ENCODE measurements around the gene ISG15.

DNA sequence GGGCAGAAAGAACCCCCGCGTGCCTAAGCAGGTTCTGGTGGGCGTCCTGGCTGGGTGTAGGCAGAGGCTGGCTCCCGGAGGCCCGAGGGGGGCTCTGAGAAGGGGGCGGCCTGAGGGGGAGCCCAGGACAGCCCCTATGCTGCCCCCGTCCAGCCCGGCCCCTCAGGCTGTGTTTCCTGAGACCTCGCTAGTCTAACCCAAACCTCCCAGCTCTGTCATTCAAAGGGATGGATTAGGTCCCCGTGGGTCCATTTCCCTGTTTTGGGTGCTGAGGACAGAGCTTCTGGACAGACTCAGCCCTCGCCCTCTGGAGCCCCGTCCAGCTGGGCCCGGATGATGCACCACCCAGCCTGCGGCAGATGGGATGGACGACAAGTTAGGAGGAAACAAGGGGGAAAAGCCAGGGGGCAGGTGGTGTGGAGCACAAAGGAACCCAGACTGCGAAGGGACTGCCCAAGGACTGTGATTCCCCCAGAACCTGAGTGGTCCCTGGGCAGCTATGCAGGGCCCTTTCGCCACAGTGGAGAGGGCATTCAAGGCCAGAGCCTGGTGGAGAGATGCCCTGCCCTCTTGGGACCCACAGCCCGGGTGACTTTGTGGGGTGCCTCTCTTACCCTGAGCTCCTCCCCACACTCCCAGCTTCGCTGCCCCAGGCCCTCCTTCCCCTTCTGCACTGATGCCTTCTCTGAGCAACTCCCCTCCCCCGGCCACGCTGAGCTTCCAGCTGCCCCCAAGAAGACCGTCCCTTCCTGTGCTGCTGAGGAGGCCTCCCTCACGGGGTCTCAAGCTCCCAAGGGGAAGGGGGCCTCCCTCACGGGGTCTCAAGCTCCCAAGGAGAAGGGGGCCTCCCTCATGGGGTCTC, 16.2 kb upstream of the ISG15 start:
- TF ChIP-seq CTCF (IDR thresholded peaks at IDR 0.05), result no peak
- TF ChIP-seq POLR2A (IDR thresholded peaks at IDR 0.05), result no peak

All from Peyer's patch (tissue), 4 donors.